H1 (cell line): ENCODE results near the gene KDM8. TPM values are rescaled to one million over a fixed set of nuclear protein-coding genes. Genes with fewer than 3 reads are reported as not detected.
A peak's percentile ranks its signal among the peaks of the same experiment; 100 is the strongest.

Experiments
- CTCF ChIA-PET: fragments of 300-600 bp; sonication (Branson Sonifier 250); formaldehyde crosslinking; loops from one replicate; lab custom pipeline; 2021; ENCODE audit not compliant: partially characterized antibody; lab: Charles Lee
- POLR2A ChIA-PET: fragments of 300-600 bp; sonication (Branson Sonifier 250); formaldehyde crosslinking; loops from one replicate; lab custom pipeline; 2021; ENCODE audit warnings: inconsistent platforms; ENCODE audit not compliant: partially characterized antibody; lab: Charles Lee
- DNase-seq, 2 experiments: peaks; one replicate each; pipeline versions ENCODE4 v3.0.0 to v3.0.0-alpha.2; 2010 to 2022; ENCODE audit warnings: low spot score in 2 of 2, low read depth in 1 of 2, mixed read lengths in 1 of 2
- FAIRE-seq: peaks from 2 replicates; lab custom pipeline; 2011; peaks lifted over from hg19 to GRCh38; lab: Jason Lieb, UNC
- H2AFZ ChIP-seq: 2 replicates; pipeline ENCODE4 v1.8.1; 2012; ENCODE audit warnings: low read length, inconsistent platforms
- H2AK5ac ChIP-seq: 2 replicates; pipeline ENCODE4 v1.6.1; 2013; ENCODE audit warnings: low read depth, low read length
- H2BK120ac ChIP-seq: replicated peaks from 2 replicates; pipeline ENCODE3; 2013; ENCODE audit warnings: low read depth, low read length, inconsistent platforms
- H2BK12ac ChIP-seq: 2 replicates; pipeline ENCODE4 v1.6.1; 2013; ENCODE audit warnings: low read depth, low read length
- H2BK15ac ChIP-seq: 2 replicates; pipeline ENCODE4 v1.6.1; 2013; ENCODE audit warnings: low read length
- H2BK20ac ChIP-seq: 2 replicates; pipeline ENCODE4 v1.6.1; 2013; ENCODE audit warnings: low read length
- H2BK5ac ChIP-seq: 2 replicates; pipeline ENCODE4 v1.6.1; 2013; ENCODE audit warnings: low read depth, low read length
- H3K14ac ChIP-seq: 2 replicates; pipeline ENCODE4 v1.6.1; 2013; ENCODE audit warnings: inconsistent platforms; ENCODE audit not compliant: insufficient read length
- H3K18ac ChIP-seq: 2 replicates; pipeline ENCODE4 v1.6.1; 2013; ENCODE audit warnings: low read length; ENCODE audit errors: extremely low read depth
- H3K23ac ChIP-seq: 2 replicates; pipeline ENCODE4 v1.6.1; 2013; ENCODE audit warnings: inconsistent platforms; ENCODE audit not compliant: insufficient read length
- H3K23me2 ChIP-seq: 2 replicates; pipeline ENCODE4 v1.6.1; 2013; ENCODE audit warnings: low read depth, low read length
- H3K27ac ChIP-seq: 2 replicates; pipeline ENCODE4 v1.6.1; 2011; ENCODE audit warnings: low read depth, low read length, inconsistent platforms
- H3K27me3 ChIP-seq, 4 experiments: replicated peaks in 1 of 4; 1 replicate in 1 of 4; 2 replicates in 3 of 4; pipeline versions ENCODE4 v1.6.1 to v1.8.1; 2011 to 2013; ENCODE audit warnings: low read length in 3 of 4, mild to moderate bottlenecking in 3 of 4, inconsistent platforms in 2 of 4, mixed read lengths in 2 of 4, moderate library complexity in 1 of 4; ENCODE audit not compliant: control insufficient read depth in 3 of 4, insufficient read depth in 3 of 4; ENCODE audit errors: extremely low read depth in 1 of 4
- H3K36me3 ChIP-seq, 4 experiments: 2 replicates each; pipeline versions ENCODE4 v1.6.1 to v1.8.1; 2011 to 2013; ENCODE audit warnings: mild to moderate bottlenecking in 4 of 4, low read length in 3 of 4, moderate library complexity in 2 of 4, control low read depth in 1 of 4, inconsistent platforms in 1 of 4; ENCODE audit not compliant: insufficient read depth in 4 of 4, control insufficient read depth in 2 of 4
- H3K4ac ChIP-seq: replicated peaks from 2 replicates; pipeline ENCODE3; 2013; ENCODE audit warnings: low read length, low read depth, mixed read lengths, inconsistent platforms; ENCODE audit not compliant: insufficient read length
- H3K4me1 ChIP-seq, 4 experiments: replicated peaks in 1 of 4; 1 replicate in 1 of 4; 2 replicates in 3 of 4; pipeline versions ENCODE4 v1.6.1 to v1.8.1; 2011 to 2013; ENCODE audit warnings: low read length in 3 of 4, inconsistent platforms in 2 of 4, mixed read lengths in 1 of 4; ENCODE audit not compliant: insufficient read depth in 4 of 4, control insufficient read depth in 3 of 4
- H3K4me2 ChIP-seq, 2 experiments: 2 replicates each; pipeline versions ENCODE4 v1.6.1 to v1.8.1; 2011 to 2013; ENCODE audit warnings: low read depth in 2 of 2, low read length in 2 of 2, control low read depth in 1 of 2, inconsistent platforms in 1 of 2, mild to moderate bottlenecking in 1 of 2; ENCODE audit not compliant: insufficient read depth in 1 of 2
- H3K4me3 ChIP-seq, 4 experiments: fragments of 200-600, 300-600 bp in 1 of 4; sonication (generic), shearing (Covaris generic), sonication (Bioruptor Twin) in 1 of 4; 2 replicates each; pipeline versions ENCODE4 v1.5.1 to v1.8.1; 2011 to 2016; ENCODE audit warnings: low read length in 4 of 4, low read depth in 3 of 4, control low read depth in 2 of 4, inconsistent platforms in 2 of 4, mild to moderate bottlenecking in 2 of 4, mixed read lengths in 1 of 4, moderate library complexity in 1 of 4; ENCODE audit not compliant: insufficient read depth in 2 of 4; ENCODE audit errors: extremely low read depth in 1 of 4
- H3K56ac ChIP-seq: replicated peaks from 2 replicates; pipeline ENCODE3; 2013; ENCODE audit warnings: low read depth, mild to moderate bottlenecking, mixed read lengths, low read length, inconsistent platforms; ENCODE audit not compliant: insufficient read length
- H3K79me1 ChIP-seq: 2 replicates; pipeline ENCODE4 v1.6.1; 2013; ENCODE audit warnings: low read depth, low read length, control low read depth
- H3K79me2 ChIP-seq, 2 experiments: 2 replicates each; pipeline versions ENCODE4 v1.6.1 to v1.8.1; 2012 to 2013; ENCODE audit warnings: low read length in 2 of 2, mild to moderate bottlenecking in 2 of 2, inconsistent platforms in 1 of 2; ENCODE audit not compliant: insufficient read depth in 2 of 2, control insufficient read depth in 1 of 2
- H3K9ac ChIP-seq, 4 experiments: replicated peaks in 1 of 4; 1 replicate in 1 of 4; 2 replicates in 3 of 4; pipeline versions ENCODE4 v1.6.1 to v1.8.1; 2011 to 2013; ENCODE audit warnings: low read depth in 3 of 4, low read length in 3 of 4, control low read depth in 2 of 4, mild to moderate bottlenecking in 2 of 4, moderate library complexity in 2 of 4, inconsistent platforms in 1 of 4; ENCODE audit errors: extremely low read depth in 1 of 4
- H3K9me3 ChIP-seq, 2 experiments: 2 replicates each; pipeline versions ENCODE4 v1.6.1 to v1.8.1; 2012 to 2013; ENCODE audit warnings: mild to moderate bottlenecking in 2 of 2, moderate library complexity in 2 of 2, control low read depth in 1 of 2, inconsistent platforms in 1 of 2, low read depth in 1 of 2, low read length in 1 of 2, mixed read lengths in 1 of 2; ENCODE audit not compliant: insufficient read depth in 2 of 2
- H4K20me1 ChIP-seq, 2 experiments: replicated peaks in 1 of 2; 2 replicates each; pipeline versions ENCODE3 to v1.8.1; 2011 to 2013; ENCODE audit warnings: inconsistent platforms in 2 of 2, low read length in 2 of 2, mild to moderate bottlenecking in 1 of 2; ENCODE audit not compliant: insufficient read depth in 2 of 2, control insufficient read depth in 1 of 2
- H4K5ac ChIP-seq: 2 replicates; pipeline ENCODE4 v1.6.1; 2013; ENCODE audit warnings: low read length, low read depth, mixed read lengths, inconsistent platforms; ENCODE audit not compliant: insufficient read length
- H4K8ac ChIP-seq: 2 replicates; pipeline ENCODE4 v1.8.0; 2013; ENCODE audit warnings: mild to moderate bottlenecking, moderate library complexity, low read length, inconsistent platforms; ENCODE audit not compliant: insufficient read depth; ENCODE audit errors: extremely low read depth
- H4K91ac ChIP-seq: replicated peaks from 2 replicates; pipeline ENCODE3; 2013; ENCODE audit warnings: low read length, mixed read lengths, inconsistent platforms; ENCODE audit not compliant: insufficient read length
- BACH1 ChIP-seq: IDR thresholded peaks from 2 replicates; pipeline ENCODE4 v1.6.1; 2012; ENCODE audit warnings: low read length, improper control_type of control experiment
- CBX5 ChIP-seq: fragments of 300-800, 300-1000 bp; sonication (generic); IDR thresholded peaks from 2 replicates; pipeline ENCODE4 v1.7.1; 2016; ENCODE audit warnings: antibody characterized with exemption, low read length, low read depth
- GABPA ChIP-seq: IDR thresholded peaks from 2 replicates; pipeline ENCODE4 v1.6.1; 2011; ENCODE audit warnings: mild to moderate bottlenecking, low read length, moderate library complexity, borderline replicate concordance; ENCODE audit not compliant: insufficient read depth
- KDM4A ChIP-seq: IDR thresholded peaks from one replicate; pipeline ENCODE4 v1.7.1; 2012; ENCODE audit warnings: low read depth, mild to moderate bottlenecking, moderate library complexity, low read length, inconsistent platforms; ENCODE audit not compliant: severe bottlenecking
- KDM5A ChIP-seq: fragments of 200-600 bp; IDR thresholded peaks from 2 replicates; pipeline ENCODE4 v1.7.1; 2012; ENCODE audit warnings: mild to moderate bottlenecking, low read length, inconsistent platforms, mixed read lengths
- POLR2A ChIP-seq, 2 experiments: IDR thresholded peaks; 1 replicate in 1 of 2; 2 replicates in 1 of 2; pipeline ENCODE4 v1.6.1; 2011; ENCODE audit warnings: low read depth in 2 of 2, low read length in 2 of 2, mild to moderate bottlenecking in 2 of 2; ENCODE audit errors: control extremely low read depth in 1 of 2
- RAD21 ChIP-seq, 2 experiments: IDR thresholded peaks in 1 of 2; conservative IDR thresholded peaks in 1 of 2; 2 replicates each; pipeline ENCODE4 v1.6.1; 2011; ENCODE audit warnings: low read depth in 2 of 2, low read length in 2 of 2, improper control_type of control experiment in 1 of 2, inconsistent platforms in 1 of 2, mild to moderate bottlenecking in 1 of 2, moderate library complexity in 1 of 2
- RFX5 ChIP-seq: IDR thresholded peaks from 2 replicates; pipeline ENCODE4 v1.6.1; 2011; ENCODE audit warnings: low read depth, low read length, improper control_type of control experiment, borderline replicate concordance
- SIRT6 ChIP-seq: IDR thresholded peaks from one replicate; pipeline ENCODE4 v1.7.1; 2012; ENCODE audit warnings: low read length, inconsistent platforms
- WGBS, 2 experiments: shearing (Covaris generic) in 1 of 2; methylation state at CpG; one replicate each; pipeline versions ENCODE4 v1.1.6 to v1.1.7; 2013 to 2015; ENCODE audit warnings: low lambda C conversion rate in 2 of 2, mixed read lengths in 2 of 2, inconsistent platforms in 1 of 2, low coverage in 1 of 2, missing lambda C conversion rate in 1 of 2; ENCODE audit not compliant: insufficient replicate concordance in 2 of 2, insufficient coverage in 1 of 2, insufficient read length in 1 of 2; ENCODE audit errors: extremely low coverage in 1 of 2, missing lambda C conversion rate in 1 of 2; 5-methylcytosine and 5-hydroxymethylcytosine counted together
- polyA plus RNA-seq, 7 experiments: library from polyadenylated mRNA; depleted of rRNA in 3 of 7; stranded (reverse) in 5 of 7; unstranded in 2 of 7; fragments of >200 nt in 5 of 7; fragments of 200-250 nt in 2 of 7; gene quantifications; 1 replicate in 5 of 7; 2 replicates in 1 of 7; 4 replicates in 1 of 7; pipeline versions ENCODE4 v1.2.1 to v1.2.3, GENCODE V29; 2011 to 2013; ENCODE audit warnings: missing spikeins in 2 of 7, mixed read lengths in 2 of 7
- total RNA-seq: library from RNA; stranded (reverse); fragmentation: NEBNext Ultra II Directional; extraction: Animal tissue kit (Norgen Biotek cat#: 25700); gene quantifications from 2 replicates; pipeline ENCODE4 v1.2.1, GENCODE V29; 2021
- TF ChIP-seq, protein P1 (sequence below): IDR thresholded peaks from 2 replicates; pipeline ENCODE4 v1.6.1; 2012; ENCODE audit warnings: inconsistent platforms

Gene KDM8
- total and polyA plus RNA-seq, 2 of the 8 experiments (the other 6 are each of a cell fraction or from before 2014, with no cell fraction given): 10.3 to 12.8 TPM

DNA sequence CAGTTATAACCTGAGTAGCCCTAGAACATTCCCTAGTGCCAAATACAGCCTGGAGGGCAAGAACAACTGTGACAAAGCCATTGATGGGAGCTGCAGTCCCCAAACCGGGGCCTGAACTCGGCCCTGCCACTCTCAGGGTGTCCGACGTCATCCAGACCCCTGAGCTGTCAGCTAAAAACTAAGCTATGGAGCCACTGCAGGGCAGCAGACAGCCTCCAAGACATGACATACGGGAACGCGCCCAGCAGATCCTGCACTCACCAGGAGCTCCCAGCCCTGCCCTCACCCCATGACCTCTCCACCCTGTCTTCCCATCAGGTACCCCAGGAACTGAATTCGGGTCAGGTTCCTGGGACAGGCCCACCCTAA is 28.4 kb downstream of the KDM8 start:
- H3K9me3 ChIP-seq: no peaks in the 10 kb centered on the region
- no peak overlapping the region for H3K14ac ChIP-seq
- H4K5ac ChIP-seq: no peak overlapping the region
- no peaks in the 10 kb centered on the region for H3K23me2 ChIP-seq
- no peak overlapping the region for H3K27ac ChIP-seq
- H4K20me1 ChIP-seq: peaks cover 0 to 1% of the 10 kb centered on the region in 2 experiments
- 0 out of 2 replicates have a peak overlapping the region, but pooled peaks have one; percentile 42 for H4K8ac ChIP-seq
- no peak overlapping the region for H2BK12ac ChIP-seq
- ChIA-PET POLR2A (interaction anchor here (0.6 kb wide), 1 partner anchor 9 kb away, joined by 4 read pairs; no protein-coding TSS in a partner anchor), CTCF (interaction anchor here (0.8 to 17.4 kb wide), 10 partner anchors 10 to 218 kb away, joined by 3 to 241 read pairs (median 3); no protein-coding TSS in a partner anchor)
- no peak overlapping the region for H3K56ac ChIP-seq
- H3K23ac ChIP-seq: no peak overlapping the region
- no peak overlapping the region for H2BK15ac ChIP-seq
- H3K79me2 ChIP-seq: no peaks in the 10 kb centered on the region
- H3K4ac ChIP-seq: no peak overlapping the region
- no peak for FAIRE-seq
- 96% methylated on average over 8 of the region's 8 CpGs; no CpG with 5 or more reads in 1 of the 2 experiments for WGBS, 2 experiments
- no peaks in the 10 kb centered on the region for H3K4me1 ChIP-seq
- H3K4me2 ChIP-seq: no peak overlapping the region
- H2AFZ ChIP-seq: no peak overlapping the region
- no peak for TF ChIP-seq SIRT6
- TF ChIP-seq RFX5: no peak
- TF ChIP-seq KDM4A: no peak
- no peak for TF ChIP-seq GABPA
- TF ChIP-seq CBX5: no peak
- no peak for TF ChIP-seq RAD21 (IDR thresholded peaks at IDR 0.05 in 1 of 2, conservative IDR thresholded peaks at IDR 0.05 in 1 of 2; ENCODE audit: low read depth in 2 of 2, low read length in 2 of 2)
- no peak for TF ChIP-seq KDM5A
- no peak for TF ChIP-seq BACH1
- TF ChIP-seq POLR2A (IDR thresholded peaks at IDR 0.05; ENCODE audit: control extremely low read depth in 1 of 2, low read depth in 2 of 2, low read length in 2 of 2): no peak
- TF ChIP-seq, protein P1, sequence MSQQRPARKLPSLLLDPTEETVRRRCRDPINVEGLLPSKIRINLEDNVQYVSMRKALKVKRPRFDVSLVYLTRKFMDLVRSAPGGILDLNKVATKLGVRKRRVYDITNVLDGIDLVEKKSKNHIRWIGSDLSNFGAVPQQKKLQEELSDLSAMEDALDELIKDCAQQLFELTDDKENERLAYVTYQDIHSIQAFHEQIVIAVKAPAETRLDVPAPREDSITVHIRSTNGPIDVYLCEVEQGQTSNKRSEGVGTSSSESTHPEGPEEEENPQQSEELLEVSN: no peak
- no peaks in the 10 kb centered on the region for H3K79me1 ChIP-seq
- H4K91ac ChIP-seq: no peak overlapping the region
- H3K27me3 ChIP-seq: no peaks in the 10 kb centered on the region
- no peak overlapping the region for H2BK20ac ChIP-seq
- no peak overlapping the region for H2AK5ac ChIP-seq
- H2BK120ac ChIP-seq: no peak overlapping the region
- no peak for DNase-seq
- H3K18ac ChIP-seq: no peak overlapping the region
- no peak overlapping the region for H3K9ac ChIP-seq
- H3K4me3 ChIP-seq: no peak overlapping the region
- H2BK5ac ChIP-seq: no peak overlapping the region
- 0 out of 8 replicates have a peak, but pooled peaks cover 0 to 3% (median 0%) of the 10 kb centered on the region in 4 experiments for H3K36me3 ChIP-seq
